ENCODE results near the gene EYA2.

Gene EYA2

GRCh38 chr20:47139934-47140535 is 245.4 kb downstream of the EYA2 start:
- ATAC-seq = no peak
- TF ChIP-seq GLIS3 (CRISPR knock-in tag; IDR thresholded peaks at IDR 0.05) = no peak
- TF ChIP-seq ZC3H10 (CRISPR knock-in tag; IDR thresholded peaks at IDR 0.05) = no peak
- TF ChIP-seq ZNF8 (CRISPR knock-in tag; IDR thresholded peaks at IDR 0.05) = no peak
- no peak for TF ChIP-seq ISL1 (CRISPR knock-in tag; IDR thresholded peaks at IDR 0.05)
- TF ChIP-seq RARB (CRISPR knock-in tag; IDR thresholded peaks at IDR 0.05) = no peak
- TF ChIP-seq, protein P1, sequence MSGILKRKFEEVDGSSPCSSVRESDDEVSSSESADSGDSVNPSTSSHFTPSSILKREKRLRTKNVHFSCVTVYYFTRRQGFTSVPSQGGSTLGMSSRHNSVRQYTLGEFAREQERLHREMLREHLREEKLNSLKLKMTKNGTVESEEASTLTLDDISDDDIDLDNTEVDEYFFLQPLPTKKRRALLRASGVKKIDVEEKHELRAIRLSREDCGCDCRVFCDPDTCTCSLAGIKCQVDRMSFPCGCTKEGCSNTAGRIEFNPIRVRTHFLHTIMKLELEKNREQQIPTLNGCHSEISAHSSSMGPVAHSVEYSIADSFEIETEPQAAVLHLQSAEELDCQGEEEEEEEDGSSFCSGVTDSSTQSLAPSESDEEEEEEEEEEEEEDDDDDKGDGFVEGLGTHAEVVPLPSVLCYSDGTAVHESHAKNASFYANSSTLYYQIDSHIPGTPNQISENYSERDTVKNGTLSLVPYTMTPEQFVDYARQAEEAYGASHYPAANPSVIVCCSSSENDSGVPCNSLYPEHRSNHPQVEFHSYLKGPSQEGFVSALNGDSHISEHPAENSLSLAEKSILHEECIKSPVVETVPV (CRISPR knock-in tag; IDR thresholded peaks at IDR 0.05) = no peak
- TF ChIP-seq TSHZ2 (CRISPR knock-in tag; IDR thresholded peaks at IDR 0.05) = no peak
- TF ChIP-seq CSDC2 (CRISPR knock-in tag; IDR thresholded peaks at IDR 0.05) = no peak
- no peak for TF ChIP-seq PPARA (CRISPR knock-in tag; IDR thresholded peaks at IDR 0.05; ENCODE audit: borderline replicate concordance)
- no peak for TF ChIP-seq SNAI2 (CRISPR knock-in tag; IDR thresholded peaks at IDR 0.05)
- TF ChIP-seq TOX (CRISPR knock-in tag; IDR thresholded peaks at IDR 0.05; ENCODE audit: borderline replicate concordance) = no peak
- no peak for TF ChIP-seq ZFP30 (CRISPR knock-in tag; IDR thresholded peaks at IDR 0.05)
- TF ChIP-seq ESRRG (CRISPR knock-in tag; IDR thresholded peaks at IDR 0.05) = no peak
- TF ChIP-seq ZFP3 (CRISPR knock-in tag; IDR thresholded peaks at IDR 0.05) = no peak

DNA sequence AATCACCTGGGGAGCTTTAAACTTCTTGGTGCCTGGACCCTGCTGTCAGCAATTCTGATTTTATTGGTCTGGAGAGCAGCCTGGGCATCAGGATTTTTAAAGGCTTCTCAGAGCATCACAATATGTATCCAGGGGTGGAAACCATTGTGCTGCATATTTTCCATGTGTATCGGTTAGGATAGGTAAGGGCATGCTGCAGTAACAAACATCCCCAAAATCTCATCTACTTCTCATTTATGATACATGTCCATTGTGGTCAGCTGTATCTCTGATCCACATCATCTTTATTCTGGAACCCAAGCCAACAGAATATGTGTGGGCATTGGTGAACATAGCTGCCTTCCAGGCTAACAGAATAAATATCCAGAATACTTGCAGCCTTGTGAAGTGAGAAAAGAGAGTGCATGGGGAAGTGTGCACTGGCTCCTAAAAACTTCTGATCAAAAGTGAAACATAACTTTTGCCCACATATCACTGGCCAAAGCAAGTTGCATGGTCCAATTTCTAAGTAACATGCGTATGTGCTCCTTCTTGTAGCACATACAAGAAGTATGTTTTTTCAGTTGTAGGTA is 246.8 kb downstream of the EYA2 start:
- TF ChIP-seq POU6F1 (CRISPR knock-in tag; IDR thresholded peaks at IDR 0.05; ENCODE audit: borderline replicate concordance, low read depth) (no peak), ARNTL (CRISPR knock-in tag; IDR thresholded peaks at IDR 0.05; ENCODE audit: borderline replicate concordance, low read depth) (no peak), TCF4 (CRISPR knock-in tag; IDR thresholded peaks at IDR 0.05; ENCODE audit: borderline replicate concordance) (no peak), ESRRG (CRISPR knock-in tag; IDR thresholded peaks at IDR 0.05) (no peak), ZNF70 (CRISPR knock-in tag; IDR thresholded peaks at IDR 0.05) (no peak), CSDC2 (CRISPR knock-in tag; IDR thresholded peaks at IDR 0.05) (no peak), ZFP3 (CRISPR knock-in tag; IDR thresholded peaks at IDR 0.05) (no peak)
- TF ChIP-seq, protein P2, sequence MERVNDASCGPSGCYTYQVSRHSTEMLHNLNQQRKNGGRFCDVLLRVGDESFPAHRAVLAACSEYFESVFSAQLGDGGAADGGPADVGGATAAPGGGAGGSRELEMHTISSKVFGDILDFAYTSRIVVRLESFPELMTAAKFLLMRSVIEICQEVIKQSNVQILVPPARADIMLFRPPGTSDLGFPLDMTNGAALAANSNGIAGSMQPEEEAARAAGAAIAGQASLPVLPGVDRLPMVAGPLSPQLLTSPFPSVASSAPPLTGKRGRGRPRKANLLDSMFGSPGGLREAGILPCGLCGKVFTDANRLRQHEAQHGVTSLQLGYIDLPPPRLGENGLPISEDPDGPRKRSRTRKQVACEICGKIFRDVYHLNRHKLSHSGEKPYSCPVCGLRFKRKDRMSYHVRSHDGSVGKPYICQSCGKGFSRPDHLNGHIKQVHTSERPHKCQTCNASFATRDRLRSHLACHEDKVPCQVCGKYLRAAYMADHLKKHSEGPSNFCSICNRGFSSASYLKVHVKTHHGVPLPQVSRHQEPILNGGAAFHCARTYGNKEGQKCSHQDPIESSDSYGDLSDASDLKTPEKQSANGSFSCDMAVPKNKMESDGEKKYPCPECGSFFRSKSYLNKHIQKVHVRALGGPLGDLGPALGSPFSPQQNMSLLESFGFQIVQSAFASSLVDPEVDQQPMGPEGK (CRISPR knock-in tag; IDR thresholded peaks at IDR 0.05; ENCODE audit: borderline replicate concordance) = no peak

DNA sequence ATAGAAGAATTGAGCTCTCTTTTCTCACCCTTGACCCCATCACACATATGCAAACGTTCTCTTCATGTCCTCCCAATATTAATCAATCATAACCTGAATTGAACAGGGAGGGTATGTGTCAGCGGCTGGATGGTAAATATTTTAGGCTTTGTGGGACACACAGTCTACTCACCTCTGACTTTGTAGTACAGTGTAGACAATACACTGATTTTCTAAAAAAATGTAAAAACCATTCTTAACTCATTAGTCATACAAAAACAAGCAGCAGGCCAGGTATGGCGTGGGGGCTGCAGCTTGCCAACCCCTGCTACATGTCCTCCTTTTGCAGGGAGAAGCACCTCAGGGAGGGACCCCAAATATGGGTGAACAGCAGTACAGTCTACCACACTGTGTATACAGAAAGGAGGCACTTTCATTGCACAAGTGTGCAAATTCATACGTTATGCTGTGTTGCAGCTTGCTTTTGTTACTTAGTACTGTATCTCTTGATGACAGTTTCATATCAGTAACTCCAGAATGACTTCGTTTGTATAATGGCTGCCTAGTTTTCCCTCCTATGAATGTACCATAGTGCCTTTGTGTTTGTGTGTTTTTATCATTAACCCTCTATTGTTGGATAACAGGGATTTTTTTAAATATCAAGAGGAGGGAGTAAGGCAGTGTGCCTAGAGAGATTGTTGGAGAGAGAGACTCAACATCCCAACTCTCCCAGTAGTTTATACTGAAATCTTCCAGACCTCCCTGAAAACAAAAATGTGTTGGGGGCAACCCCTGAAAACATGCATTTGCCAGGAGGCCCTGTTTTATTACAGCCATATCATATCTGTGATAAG is 247.5 kb downstream of the EYA2 start:
- TF ChIP-seq BACH2 (CRISPR knock-in tag; IDR thresholded peaks at IDR 0.05; ENCODE audit: borderline replicate concordance) = no peak
- TF ChIP-seq ZNF70 (CRISPR knock-in tag; IDR thresholded peaks at IDR 0.05) = no peak
- no peak for TF ChIP-seq ESRRG (CRISPR knock-in tag; IDR thresholded peaks at IDR 0.05)
- no peak for TF ChIP-seq ZNF565 (CRISPR knock-in tag; conservative IDR thresholded peaks at IDR 0.05; ENCODE audit: low read depth)
- TF ChIP-seq SNAI2 (CRISPR knock-in tag; IDR thresholded peaks at IDR 0.05) = no peak
- no peak for TF ChIP-seq RARB (CRISPR knock-in tag; IDR thresholded peaks at IDR 0.05)
- no peak for TF ChIP-seq ZFP3 (CRISPR knock-in tag; IDR thresholded peaks at IDR 0.05)
- TF ChIP-seq, protein P1 (CRISPR knock-in tag; IDR thresholded peaks at IDR 0.05) = no peak
- TF ChIP-seq ISL1 (CRISPR knock-in tag; IDR thresholded peaks at IDR 0.05) = no peak
- TF ChIP-seq OSR1 (CRISPR knock-in tag; IDR thresholded peaks at IDR 0.05) = no peak
- no peak for TF ChIP-seq ARNTL (CRISPR knock-in tag; IDR thresholded peaks at IDR 0.05; ENCODE audit: borderline replicate concordance, low read depth)
- TF ChIP-seq GLIS3 (CRISPR knock-in tag; IDR thresholded peaks at IDR 0.05) = no peak
- TF ChIP-seq, protein P3, sequence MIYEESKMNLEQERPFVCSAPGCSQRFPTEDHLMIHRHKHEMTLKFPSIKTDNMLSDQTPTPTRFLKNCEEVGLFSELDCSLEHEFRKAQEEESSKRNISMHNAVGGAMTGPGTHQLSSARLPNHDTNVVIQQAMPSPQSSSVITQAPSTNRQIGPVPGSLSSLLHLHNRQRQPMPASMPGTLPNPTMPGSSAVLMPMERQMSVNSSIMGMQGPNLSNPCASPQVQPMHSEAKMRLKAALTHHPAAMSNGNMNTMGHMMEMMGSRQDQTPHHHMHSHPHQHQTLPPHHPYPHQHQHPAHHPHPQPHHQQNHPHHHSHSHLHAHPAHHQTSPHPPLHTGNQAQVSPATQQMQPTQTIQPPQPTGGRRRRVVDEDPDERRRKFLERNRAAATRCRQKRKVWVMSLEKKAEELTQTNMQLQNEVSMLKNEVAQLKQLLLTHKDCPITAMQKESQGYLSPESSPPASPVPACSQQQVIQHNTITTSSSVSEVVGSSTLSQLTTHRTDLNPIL (CRISPR knock-in tag; IDR thresholded peaks at IDR 0.05; ENCODE audit: low read depth) = no peak
- ATAC-seq = no peak

More for the DNA sequence above, 246.8 kb downstream of the EYA2 start:
- no peak for ATAC-seq

Data from SK-N-SH treated with all-trans-retinoic acid at 6 μM for 48 hours (cell line).